Measurements from ENCODE around the gene RCOR1. TPM values are rescaled to one million over a fixed set of nuclear protein-coding genes. Genes with fewer than 3 reads are reported as not detected.
"Not testable (repeated sequence)": the region's sequence is repeated elsewhere in the genome, so short reads cannot be mapped to it uniquely, and the experiment has no call there.

The RCOR1 gene
- total and polyA plus RNA-seq, 2 of the 4 experiments (the other 2 are of a cell fraction), result 9.0 to 11.2 TPM

- no peak for TF ChIP-seq SMC3 (IDR thresholded peaks at IDR 0.05; ENCODE audit: low read depth, low read length)
- no peak for TF ChIP-seq MAFK (IDR thresholded peaks at IDR 0.05; ENCODE audit: low read depth, low read length)
- no peak for TF ChIP-seq MAZ (IDR thresholded peaks at IDR 0.05; ENCODE audit: borderline replicate concordance, low read depth, low read length)
- TF ChIP-seq POLR2A (IDR thresholded peaks at IDR 0.05; ENCODE audit: low read depth, low read length), result no peak
These were observed 23.9 kb downstream of the RCOR1 start (continued) for GRCh38 chr14:102616318-102616717.

- peaks cover 41 to 80% of the 10 kb centered on the region in 2 experiments for H3K79me1 ChIP-seq (ENCODE audit: low read depth in 1 of 2, low read length in 2 of 2)
- no peak overlapping the region for H2BK120ac ChIP-seq (ENCODE audit: low read depth, low read length)
- H2BK5ac ChIP-seq (ENCODE audit: low read depth, low read length, poor library complexity, severe bottlenecking), result no peak overlapping the region
- H3K27me3 ChIP-seq (ENCODE audit: control insufficient read depth, insufficient read depth, low read length), result no peaks in the 10 kb centered on the region
- POLR2A ChIA-PET (ENCODE audit: unreplicated experiment), result no interaction called here
- H2AK5ac ChIP-seq (ENCODE audit: low read depth, low read length), result no peak overlapping the region
- 0 out of 2 replicates have a peak overlapping the region, but pooled peaks have one; percentile 18 for H3K14ac ChIP-seq (replicated peaks; ENCODE audit: low read depth, low read length)
- in situ Hi-C loops (cut with MboI; ENCODE audit: low sequenced_read_pairs) (no loop called here), dilution Hi-C loops (cut with HindIII; ENCODE audit: low sequenced_read_pairs, unreplicated experiment) (no loop called here), intact Hi-C loops (cut with micrococcal nuclease) (no loop called here)
- no peaks in the 10 kb centered on the region for H3K36me3 ChIP-seq (ENCODE audit: control insufficient read depth, insufficient read depth, low read length)
- H3K9me3 ChIP-seq (ENCODE audit: control insufficient read depth, insufficient read depth, low read length), result no peaks in the 10 kb centered on the region
- H2BK15ac ChIP-seq (ENCODE audit: low read depth, low read length), result no peak overlapping the region
- ATAC-seq (ENCODE audit: low read depth), result peak; percentile 48; the same call in 1 of the 2 replicates
- H3K23ac ChIP-seq (ENCODE audit: low read depth, low read length), result peak overlapping the region; percentile 8; the same call in 1 of the 2 replicates
- H3K9me1 ChIP-seq (ENCODE audit: insufficient read depth, low read length), result peaks cover 12% of the 10 kb centered on the region; the same call in 1 of the 2 replicates
- peaks cover 66% of the 10 kb centered on the region for H4K20me1 ChIP-seq (ENCODE audit: insufficient read depth, low read length)
- H2AK9ac ChIP-seq (replicated peaks; ENCODE audit: low read depth, low read length, poor library complexity), result no peak overlapping the region
- no peak overlapping the region for H3K18ac ChIP-seq (ENCODE audit: low read depth, low read length)
- H3K4ac ChIP-seq (ENCODE audit: low read depth, low read length), result no peak overlapping the region
- H3K4me3 ChIP-seq (ENCODE audit: insufficient read depth, low read depth, low read length), result no peak overlapping the region
- no TSS peak for BruUV-seq (replicated peaks)
- no peak overlapping the region for H3K4me2 ChIP-seq (ENCODE audit: low read depth, low read length)
- no peak for TF ChIP-seq RAD21 (IDR thresholded peaks at IDR 0.05; ENCODE audit: low read length)
- TF ChIP-seq NFE2L2 (IDR thresholded peaks at IDR 0.05; ENCODE audit: low read depth, low read length), result no peak
- TF ChIP-seq CEBPB (IDR thresholded peaks at IDR 0.05; ENCODE audit: low read depth, low read length), result peak; percentile 60; the same call in 1 of the 2 replicates
- TF ChIP-seq RFX5 (IDR thresholded peaks at IDR 0.05; ENCODE audit: low read depth, low read length), result no peak
- H3K56ac ChIP-seq (ENCODE audit: extremely low read depth, insufficient read depth, low read length), result no peak overlapping the region
- no peak overlapping the region for H4K8ac ChIP-seq (ENCODE audit: low read depth in 2 of 2, low read length in 2 of 2)
- DNase-seq, result no peak
- no peak overlapping the region for H4K91ac ChIP-seq (ENCODE audit: insufficient read depth, low read depth, low read length)
- no peak overlapping the region for H4K5ac ChIP-seq (ENCODE audit: low read depth, low read length)
- H3K4me1 ChIP-seq (ENCODE audit: control insufficient read depth, insufficient read depth, low read length), result peaks cover 3% of the 10 kb centered on the region; the same call in 1 of the 2 replicates
- CTCF ChIA-PET, result interaction anchor here (0.6 kb wide), 1 partner anchor 15 kb away, joined by 3 read pairs; no protein-coding TSS in a partner anchor
- no peak overlapping the region for H2AFZ ChIP-seq (replicated peaks; ENCODE audit: low read length, poor library complexity)
- WGBS, 2 experiments (ENCODE audit: extremely low coverage in 2 of 2, insufficient read length in 1 of 2), result no CpG with 5 or more reads among the region's 3 CpGs
- no peak overlapping the region for H3K9ac ChIP-seq (ENCODE audit: low read depth, low read length)
- no peak overlapping the region for H2BK20ac ChIP-seq (ENCODE audit: low read depth, low read length)
- no peak overlapping the region for H3K27ac ChIP-seq (ENCODE audit: insufficient read depth, low read length)
These were observed 24.4 kb downstream of the RCOR1 start for GRCh38 chr14:102616799-102617198.

GRCh38 chr14:102619012-102619411 is 26.6 kb downstream of the RCOR1 start:
- peaks cover 57% of the 10 kb centered on the region for H4K20me1 ChIP-seq (ENCODE audit: insufficient read depth, low read length)
- H3K14ac ChIP-seq (replicated peaks; ENCODE audit: low read depth, low read length); H2BK20ac ChIP-seq (ENCODE audit: low read depth, low read length); in situ Hi-C loops (cut with MboI; ENCODE audit: low sequenced_read_pairs); DNase-seq; H2BK120ac ChIP-seq (ENCODE audit: low read depth, low read length); intact Hi-C loops (cut with micrococcal nuclease); H2BK15ac ChIP-seq (ENCODE audit: low read depth, low read length); H3K27ac ChIP-seq (ENCODE audit: insufficient read depth, low read length); H3K23ac ChIP-seq (ENCODE audit: low read depth, low read length); H4K5ac ChIP-seq (ENCODE audit: low read depth, low read length); H4K91ac ChIP-seq (ENCODE audit: insufficient read depth, low read depth, low read length); BruUV-seq (replicated peaks); H3K56ac ChIP-seq (ENCODE audit: extremely low read depth, insufficient read depth, low read length); H3K4me3 ChIP-seq (ENCODE audit: insufficient read depth, low read depth, low read length); H3K36me3 ChIP-seq (ENCODE audit: control insufficient read depth, insufficient read depth, low read length); H3K4ac ChIP-seq (ENCODE audit: low read depth, low read length); H2AK5ac ChIP-seq (ENCODE audit: low read depth, low read length); dilution Hi-C loops (cut with HindIII; ENCODE audit: low sequenced_read_pairs, unreplicated experiment); H2AFZ ChIP-seq (replicated peaks; ENCODE audit: low read length, poor library complexity); H3K4me2 ChIP-seq (ENCODE audit: low read depth, low read length); H3K9me3 ChIP-seq (ENCODE audit: control insufficient read depth, insufficient read depth, low read length); H3K27me3 ChIP-seq (ENCODE audit: control insufficient read depth, insufficient read depth, low read length); H3K18ac ChIP-seq (ENCODE audit: low read depth, low read length); H2AK9ac ChIP-seq (replicated peaks; ENCODE audit: low read depth, low read length, poor library complexity); POLR2A ChIA-PET (ENCODE audit: unreplicated experiment); ATAC-seq (ENCODE audit: low read depth); H4K8ac ChIP-seq (ENCODE audit: low read depth in 2 of 2, low read length in 2 of 2); H3K9ac ChIP-seq (ENCODE audit: low read depth, low read length); H2BK5ac ChIP-seq (ENCODE audit: low read depth, low read length, poor library complexity, severe bottlenecking); H3K4me1 ChIP-seq (ENCODE audit: control insufficient read depth, insufficient read depth, low read length); CTCF ChIA-PET: not testable (repeated sequence)
- H3K9me1 ChIP-seq (ENCODE audit: insufficient read depth, low read length), result peaks cover 13% of the 10 kb centered on the region; the same call in 1 of the 2 replicates
- peaks cover 40 to 75% of the 10 kb centered on the region in 2 experiments for H3K79me1 ChIP-seq (ENCODE audit: low read depth in 1 of 2, low read length in 2 of 2)
- 100% methylated on average over 3 of the region's 6 CpGs; no CpG with 5 or more reads in 1 of the 2 experiments for WGBS, 2 experiments (ENCODE audit: extremely low coverage in 2 of 2, insufficient read length in 1 of 2)
